ENCODE measurements around the gene GNAS-AS1.

The GNAS-AS1 gene

DNA sequence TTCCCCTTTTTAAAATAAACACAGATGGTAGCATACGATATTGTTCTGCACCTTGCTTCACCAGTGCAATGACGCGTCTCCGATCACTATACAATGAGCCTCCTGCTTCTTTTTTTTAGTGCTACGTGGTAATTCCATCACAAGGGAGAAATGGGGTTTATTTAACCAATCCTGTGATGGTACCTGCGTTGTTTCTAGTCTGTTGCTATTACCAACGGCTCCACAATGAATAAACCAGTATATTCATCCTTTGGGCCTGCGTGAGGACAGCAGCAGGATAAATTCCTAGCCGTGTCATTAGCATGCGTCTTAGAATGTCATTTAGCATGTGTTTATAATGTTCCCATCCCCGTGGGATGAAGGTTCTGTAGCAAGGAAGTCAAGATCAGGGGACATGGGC is 42.9 kb downstream of the GNAS-AS1 start:
- DNase-seq, result no peak

DNA sequence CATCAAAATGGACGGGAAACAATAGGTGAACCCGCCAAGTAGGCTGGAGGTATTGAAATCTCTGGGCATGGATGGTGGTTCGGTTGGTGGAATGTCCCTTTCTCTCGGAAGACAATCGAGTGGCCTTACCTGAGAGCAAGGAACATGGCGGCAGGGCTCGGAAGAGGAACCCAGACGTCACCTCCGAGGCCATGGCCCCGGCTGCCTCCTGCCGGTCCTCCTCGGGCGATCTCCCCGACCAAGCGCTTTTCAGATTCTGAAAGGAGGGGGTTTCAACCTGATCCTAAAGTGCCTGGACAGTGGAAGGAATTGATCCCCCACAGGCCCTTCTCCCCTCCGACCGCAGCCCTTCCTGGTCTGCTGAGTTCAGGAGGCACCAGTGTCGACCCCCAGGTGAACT is 47.2 kb downstream of the GNAS-AS1 start:
- DNase-seq, result no peak

DNA sequence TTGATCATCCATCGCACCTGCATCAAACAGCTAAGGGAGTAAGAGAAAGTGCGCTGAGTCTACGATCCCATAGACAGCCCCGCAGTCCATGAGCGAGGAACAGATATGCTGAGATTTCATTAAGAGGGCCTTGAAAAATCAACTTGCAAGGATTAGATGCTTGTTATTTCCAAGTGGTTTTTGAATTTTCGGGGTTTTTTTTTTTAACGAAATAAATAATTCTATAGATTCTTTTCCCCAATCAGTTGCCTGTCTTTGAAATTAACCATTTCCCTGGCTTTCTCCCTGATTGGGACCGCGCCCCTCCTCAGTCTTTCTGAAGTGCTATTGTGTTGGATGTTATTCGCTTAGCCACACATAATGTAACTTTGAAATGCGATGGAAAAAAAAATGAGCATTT is 48.6 kb downstream of the GNAS-AS1 start:
- no peak for DNase-seq

DNA sequence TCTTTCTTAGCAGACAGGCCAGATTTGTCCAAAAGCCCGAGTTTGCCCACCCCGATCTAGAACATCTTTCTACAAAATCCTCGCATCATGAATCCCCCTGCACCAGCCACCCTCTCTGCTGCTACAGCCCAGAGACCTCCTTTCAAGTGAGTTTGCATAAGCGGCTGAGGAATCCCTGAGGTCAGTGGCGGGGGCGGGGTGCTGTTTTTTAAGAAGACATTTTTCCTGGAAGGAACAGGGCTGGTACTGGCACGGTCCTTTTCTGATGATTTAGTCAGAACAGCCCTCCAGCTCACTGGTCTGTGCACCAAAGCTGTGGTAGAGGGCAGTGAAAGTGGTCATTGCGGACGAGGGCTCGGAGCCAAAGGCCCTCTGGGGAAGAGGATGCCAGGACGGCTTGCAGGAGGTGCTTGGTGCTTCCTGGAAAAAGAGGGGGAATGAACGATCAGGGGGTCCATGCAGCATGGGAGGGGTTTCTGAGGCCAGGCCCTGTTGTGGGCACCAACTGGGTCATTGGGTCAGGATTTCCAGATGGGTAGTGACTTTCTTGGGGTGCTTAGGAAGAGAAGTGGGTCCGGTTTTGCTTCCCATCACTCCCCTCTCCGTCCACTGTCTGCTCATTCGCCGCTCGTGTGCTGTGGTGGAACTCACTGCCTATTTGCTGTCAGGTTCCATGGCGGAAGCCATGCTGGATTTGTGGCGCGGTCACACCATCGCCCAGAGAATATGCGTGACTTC is 50.4 kb downstream of the GNAS-AS1 start:
- DNase-seq, result no peak

DNA sequence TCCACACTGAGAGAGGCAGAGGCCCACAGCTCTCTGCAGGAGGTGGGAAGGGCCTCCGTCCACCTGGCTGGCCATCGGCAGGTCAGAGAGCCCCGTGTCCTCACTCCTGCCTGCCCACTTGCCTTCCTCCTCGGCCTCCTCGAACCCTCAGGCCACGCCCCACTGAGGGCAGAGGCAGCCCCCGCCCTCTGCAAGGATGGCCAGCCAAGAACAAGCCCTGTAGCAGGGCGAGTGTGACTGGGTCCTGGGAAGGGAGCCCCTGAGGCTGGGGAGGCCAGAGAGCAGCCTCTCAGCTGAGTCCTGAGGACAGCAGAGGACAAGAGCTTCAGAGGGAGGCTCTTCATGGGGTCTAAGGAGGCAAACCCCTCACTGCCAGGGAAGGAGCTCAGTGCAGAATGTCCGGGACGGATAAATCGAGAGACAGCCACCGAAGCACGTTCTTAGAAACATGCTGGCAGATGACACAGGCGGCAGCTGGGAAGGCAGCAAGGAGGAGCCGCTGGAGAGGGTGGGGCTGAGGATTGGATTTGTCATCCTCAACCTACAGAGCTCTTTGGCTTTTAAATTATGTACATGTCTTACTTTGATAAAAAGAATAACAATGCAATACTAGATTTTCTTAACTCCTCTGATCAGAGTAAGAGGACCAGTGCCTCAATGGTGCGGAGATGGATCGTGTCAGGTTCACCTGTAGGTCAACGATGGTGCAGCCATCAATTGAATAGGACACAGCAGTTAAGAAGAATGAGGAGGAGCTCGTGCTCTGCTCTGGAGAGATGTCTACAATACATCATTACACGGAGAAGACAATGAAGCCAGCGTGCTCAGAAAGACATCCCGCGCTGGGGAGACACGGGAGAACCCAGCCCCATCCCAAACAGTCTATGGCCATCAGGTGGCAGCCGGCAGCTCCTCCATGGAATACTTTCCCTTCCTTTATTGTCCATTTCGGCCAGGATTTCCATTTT is 53.0 kb downstream of the GNAS-AS1 start:
- DNase-seq, result no peak

DNA sequence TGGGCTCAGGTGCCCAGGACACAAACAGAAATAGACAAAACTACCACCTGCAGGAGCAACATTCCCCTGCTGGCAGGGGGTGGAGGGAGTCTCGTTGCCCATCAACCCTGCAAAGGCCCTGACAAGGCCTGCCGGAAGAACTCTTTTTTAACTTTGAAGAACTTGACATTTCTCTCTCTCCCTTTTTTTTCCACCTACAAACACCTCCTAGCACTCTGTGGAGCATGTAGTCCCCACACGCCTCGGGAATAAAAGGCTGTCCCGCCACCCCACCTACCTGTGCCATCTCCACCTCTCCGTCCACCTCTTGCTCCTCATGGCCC is 54.8 kb downstream of the GNAS-AS1 start:
- no peak for DNase-seq

DNA sequence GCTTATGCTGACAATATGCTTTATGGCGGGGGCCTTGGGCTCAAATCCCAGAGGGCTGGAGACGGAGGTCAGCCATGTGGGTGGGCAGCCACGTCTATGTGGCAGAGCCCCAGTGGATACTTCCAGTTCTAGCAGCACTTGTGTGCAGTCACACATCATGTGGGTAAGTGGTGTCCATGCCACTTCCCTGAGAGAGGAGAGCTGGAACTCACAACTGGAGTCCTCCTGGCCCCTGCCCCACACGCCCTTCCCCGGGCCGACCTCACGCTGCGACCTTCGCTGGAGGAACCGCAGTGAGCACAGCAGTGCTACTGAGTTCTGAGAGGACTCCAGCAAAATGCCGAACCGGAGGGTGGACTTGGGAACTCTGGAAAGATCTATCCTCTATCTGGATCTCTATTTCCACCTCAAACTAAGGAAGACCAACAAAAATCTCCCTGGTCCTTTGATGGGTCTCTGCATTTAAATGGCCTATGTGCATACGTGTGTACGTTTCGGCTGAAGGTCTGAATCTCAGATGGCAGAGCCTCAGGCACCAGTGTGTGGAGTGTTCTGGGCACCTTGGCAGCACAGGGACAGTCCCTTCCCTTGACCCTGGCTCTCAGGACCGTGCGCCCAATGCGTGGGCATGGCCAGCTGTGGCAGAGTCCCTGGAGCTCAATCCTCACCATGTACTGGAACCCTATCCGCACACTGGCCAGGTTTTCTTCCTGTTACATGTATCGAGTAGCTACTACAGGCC is 55.4 kb downstream of the GNAS-AS1 start:
- DNase-seq, result no peak

DNA sequence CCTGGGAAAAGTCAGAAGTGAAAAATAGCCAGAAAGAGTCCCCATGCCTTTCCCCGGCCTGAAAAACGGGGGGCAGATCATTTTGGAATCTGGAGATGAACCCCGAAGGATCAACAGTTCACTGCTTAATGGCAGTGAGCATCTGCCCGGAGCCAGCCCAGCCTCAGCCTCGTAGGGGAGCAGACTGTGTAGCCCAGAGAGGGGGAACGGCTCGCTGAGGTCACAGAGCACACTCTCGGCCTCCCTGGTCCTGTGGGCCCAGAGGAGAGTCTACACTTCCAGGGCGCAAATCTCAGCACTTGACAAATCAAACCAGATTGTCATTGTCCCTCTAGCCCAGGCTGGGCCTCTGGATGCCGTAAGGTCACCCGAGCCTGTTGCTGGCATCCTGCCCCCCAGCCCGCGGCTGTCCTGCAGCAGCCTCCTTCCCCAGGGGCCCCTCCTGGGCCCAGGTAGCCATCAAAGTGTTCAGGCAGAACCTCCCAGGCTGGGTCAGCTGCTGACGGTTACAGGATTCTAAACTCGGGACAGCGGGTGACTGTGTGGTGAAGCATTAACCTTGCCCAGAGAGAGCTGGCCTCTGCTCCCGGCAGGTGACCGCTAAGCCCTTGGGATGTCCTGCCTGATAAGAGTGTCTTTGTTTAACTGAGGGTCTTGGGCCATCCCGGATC is 56.1 kb downstream of the GNAS-AS1 start:
- no peak for DNase-seq

DNA sequence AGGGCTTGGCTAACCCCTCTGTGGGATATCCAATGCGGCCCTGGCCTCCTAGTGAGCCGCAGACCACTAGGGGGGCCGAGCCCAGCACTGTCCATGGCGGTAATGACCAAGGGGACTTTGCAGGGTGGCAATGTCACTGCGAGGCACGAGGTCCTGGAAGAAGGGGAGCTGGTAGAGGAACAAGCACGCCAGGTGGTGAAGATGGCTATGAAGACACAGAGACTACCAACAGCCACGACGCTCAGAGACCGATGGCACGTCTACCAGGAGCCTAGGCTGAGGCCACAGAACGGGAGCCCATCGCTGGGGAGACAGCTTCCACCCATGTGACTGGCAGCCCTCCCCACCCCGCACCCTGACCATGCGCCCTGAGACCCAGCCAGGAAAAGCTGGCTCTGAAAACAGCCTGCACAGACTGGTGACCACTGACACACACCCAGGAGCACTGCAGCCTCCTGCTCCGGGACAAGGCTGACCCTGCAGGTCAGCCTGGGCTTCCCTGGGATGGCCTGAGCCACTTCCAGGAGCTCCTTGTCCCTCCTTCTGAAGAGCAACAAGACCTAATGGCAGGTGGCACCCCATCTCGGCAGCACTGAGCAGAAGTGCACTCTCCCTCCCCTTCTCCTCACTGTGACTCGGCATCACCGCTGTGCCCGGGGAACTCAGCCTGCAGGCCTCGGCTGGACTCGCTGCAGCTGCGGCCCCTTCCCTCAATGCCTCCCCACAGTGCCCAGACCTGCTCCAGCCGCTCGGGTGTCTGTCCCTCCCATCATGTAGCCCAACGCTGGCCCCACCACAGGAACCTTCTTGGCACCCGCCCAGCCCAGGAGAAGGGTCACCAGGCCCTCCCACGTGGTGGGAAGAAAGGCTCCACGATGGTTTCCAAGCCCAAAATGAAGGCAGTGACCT is 56.9 kb downstream of the GNAS-AS1 start:
- DNase-seq, result no peak

DNA sequence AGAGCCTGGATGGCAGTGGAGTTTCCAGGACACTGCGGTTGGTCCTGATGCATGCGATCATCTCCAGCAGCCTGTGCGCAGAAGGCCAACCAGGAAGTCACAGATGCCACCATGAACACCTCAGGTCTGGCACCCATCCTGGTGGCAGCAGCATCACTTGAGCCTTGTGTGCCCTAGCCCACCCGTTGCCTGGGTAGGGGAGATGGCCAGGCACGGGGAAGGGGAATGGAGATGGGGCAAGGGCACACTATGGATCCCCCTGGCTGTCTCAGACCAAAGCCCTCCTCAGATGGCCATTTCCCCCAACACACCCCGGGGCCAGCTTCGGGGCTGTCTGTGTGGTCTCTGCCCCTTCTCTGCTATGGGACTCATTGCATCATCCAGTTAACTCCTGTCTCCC is 58.3 kb downstream of the GNAS-AS1 start:
- no peak for DNase-seq

DNA sequence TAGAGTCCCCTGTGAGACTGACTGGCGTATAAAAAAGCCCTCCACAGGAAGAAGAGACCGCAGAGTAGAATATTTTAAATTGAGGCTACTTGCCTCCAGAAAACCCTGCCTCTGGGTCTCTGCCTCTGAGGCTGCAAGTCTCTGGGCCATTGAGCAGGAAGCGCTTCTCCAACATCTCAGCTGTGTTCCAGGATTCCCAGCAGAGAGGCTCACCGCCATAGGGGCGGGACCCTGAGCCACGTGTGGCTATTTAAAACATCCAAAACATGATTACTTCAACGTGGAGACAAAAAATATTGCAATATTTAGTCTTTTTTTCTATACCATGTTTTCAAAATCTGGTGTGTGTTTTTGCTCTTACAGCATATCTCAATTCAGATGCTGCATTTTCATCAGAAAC is 59.4 kb downstream of the GNAS-AS1 start:
- no peak for DNase-seq

DNA sequence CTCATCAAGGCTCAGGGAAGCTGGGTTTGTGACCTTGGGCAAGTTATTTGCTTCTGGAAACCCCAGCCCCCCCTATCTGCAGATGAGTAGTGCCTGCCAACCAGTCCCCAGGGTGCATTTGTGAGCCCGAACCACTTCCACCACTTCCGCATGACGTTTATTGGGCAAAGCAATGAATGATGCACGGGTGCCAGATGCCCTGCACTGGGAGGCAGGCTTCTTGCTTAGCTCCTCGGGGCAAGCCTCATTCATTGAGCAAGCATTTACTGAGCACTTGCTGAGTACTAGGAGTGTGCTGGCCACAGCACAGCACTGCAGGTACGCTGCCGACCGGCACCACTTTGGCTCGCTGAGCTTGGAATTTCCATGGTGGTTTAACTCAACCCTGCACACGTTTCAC is 60.2 kb downstream of the GNAS-AS1 start:
- DNase-seq, result no peak

DNA sequence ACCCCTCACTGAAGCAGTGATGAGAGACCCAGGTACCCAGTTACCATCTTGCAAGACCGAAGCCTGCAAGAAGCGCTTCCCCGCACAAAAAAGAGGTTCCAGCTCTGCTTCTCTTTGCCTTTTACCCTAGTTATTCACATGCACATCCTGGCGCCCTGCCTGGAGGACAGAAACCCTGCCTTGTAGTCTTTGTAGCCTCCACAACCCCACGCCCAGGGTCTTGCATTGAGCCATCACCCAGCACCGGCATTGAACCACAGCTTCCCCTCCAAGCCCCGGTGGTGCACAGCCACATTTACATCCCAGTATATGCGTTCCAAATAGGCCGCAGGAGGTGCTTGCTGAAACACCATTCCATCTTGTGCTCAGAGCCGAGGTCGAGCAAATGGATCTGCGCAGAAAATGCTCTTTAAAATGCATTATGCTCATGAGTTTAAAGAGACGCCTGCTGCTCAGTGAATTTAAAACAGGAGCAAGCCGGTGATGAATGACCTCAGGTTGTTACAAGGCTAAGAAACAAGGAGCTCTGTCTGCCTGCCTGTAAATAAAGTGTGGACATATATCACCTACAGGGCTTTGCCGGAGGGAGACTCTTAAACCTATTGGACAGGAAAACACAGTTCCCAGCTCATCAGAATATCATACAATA is 61.7 kb downstream of the GNAS-AS1 start:
- no peak for DNase-seq

DNA sequence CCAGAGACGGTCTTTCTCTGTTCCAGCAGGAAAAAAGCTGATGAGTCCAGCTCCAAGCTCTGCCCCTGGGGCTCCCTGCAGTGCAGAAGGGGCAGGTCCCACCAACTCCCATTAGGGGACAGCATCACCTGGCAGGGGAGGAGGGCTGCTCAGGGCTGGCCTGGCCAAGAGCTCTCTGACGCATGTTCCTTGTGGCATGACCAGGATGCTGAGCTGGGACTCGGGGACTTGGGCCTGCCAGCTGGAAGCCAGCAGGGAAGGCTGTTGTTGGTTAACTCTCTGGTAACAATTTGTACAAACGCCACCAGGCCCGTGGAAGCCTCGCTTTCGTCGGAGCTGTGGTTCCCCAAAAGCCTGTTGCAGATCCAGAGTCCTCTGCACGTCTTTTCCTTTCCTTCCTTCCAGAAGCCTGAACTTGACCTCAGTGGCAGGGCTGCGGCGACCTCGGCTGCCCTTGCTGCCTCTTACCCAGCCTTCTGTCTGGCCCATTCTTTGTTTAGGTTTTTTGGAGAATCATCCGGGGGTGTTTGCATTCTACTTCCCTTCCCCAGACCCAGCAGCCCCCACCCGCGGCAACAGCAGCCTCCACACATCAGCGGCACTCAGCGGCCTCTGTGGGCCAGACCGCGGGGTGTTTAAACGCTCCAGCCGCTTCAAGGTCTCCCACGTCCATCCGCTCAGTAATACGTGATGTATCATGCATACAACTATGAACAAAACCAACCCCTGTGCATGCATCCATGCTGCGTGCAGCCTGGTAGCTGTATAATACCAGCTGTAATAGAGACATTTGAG is 63.3 kb downstream of the GNAS-AS1 start:
- DNase-seq, result no peak

DNA sequence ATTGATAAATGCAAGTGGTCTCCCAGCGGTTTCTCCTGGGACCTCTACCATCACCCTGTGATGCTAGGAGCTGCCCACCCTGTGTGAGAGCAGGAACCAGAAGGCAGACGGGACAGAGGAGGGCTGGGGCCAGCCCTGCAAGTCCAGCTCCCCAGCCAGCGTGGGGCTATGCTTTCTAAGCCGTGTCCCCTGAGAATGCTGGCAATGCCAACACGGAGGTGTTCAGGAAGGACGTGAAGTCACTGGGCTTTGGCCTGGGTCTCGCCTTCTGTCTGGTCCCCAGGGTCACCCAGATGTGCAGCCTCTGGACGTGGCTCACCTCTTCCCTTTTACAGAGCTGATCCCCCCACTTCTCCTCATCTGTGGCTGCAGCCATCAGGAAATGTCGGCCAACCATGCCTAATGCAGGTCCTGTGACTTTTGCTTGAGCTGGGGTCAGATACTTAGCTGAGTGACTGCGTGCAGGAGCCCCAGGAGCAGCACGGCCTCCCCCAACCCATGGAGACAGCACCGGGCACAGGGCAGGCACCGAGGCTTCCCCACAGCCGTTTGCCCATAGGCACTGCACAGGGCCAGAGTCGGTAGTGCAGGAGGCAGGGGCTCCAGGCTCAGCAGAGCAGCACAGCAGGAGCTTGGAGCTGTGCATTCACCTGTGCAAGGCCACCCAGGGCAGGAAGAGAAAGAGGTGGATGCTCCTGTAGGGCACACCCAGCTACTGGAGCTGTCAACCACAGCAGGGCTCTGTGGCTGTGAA is 66.2 kb downstream of the GNAS-AS1 start:
- no peak for DNase-seq

DNA sequence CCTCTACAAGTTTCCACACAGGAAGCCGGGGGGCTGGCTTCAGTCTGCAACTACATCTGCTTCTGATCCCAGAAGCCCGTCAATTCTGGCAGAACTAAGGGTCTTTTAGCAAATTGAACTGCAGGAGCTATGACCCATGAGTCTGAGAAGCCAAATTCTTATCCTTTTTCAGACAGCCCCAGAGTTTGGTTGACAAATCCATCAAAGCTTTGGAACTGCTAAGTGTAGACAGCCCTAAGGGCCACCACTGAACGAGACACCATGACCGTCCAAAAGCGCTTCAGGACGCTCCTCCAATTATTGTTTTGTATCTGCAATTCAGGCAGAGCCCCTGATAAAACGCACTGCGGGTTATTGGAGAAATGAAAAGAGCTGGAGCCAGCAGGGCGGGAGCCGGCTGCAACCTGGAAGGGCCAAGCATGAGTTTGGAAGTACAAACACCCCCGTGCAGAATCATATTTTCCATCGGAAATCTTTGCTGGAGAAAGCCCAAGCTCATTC is 67.1 kb downstream of the GNAS-AS1 start:
- no peak for DNase-seq

DNA sequence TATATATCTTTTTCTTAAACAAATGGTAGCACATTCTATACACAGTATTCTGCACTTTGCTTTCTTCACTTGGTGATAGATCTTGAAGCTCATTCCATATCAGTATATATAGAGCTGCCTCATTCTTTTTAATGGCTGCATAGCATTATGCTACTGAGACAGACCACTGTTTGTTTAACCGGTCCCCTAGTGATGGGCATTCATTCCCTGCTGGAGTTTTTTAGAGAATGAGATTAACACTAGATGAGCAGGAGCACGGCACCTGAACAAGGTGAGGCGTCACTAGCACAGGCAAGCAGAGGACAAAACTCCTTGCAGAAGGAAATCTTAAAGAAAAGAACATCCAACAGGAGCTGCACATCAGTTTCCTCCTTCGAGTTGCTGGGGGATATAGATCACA is 69.6 kb downstream of the GNAS-AS1 start:
- DNase-seq, result no peak

DNA sequence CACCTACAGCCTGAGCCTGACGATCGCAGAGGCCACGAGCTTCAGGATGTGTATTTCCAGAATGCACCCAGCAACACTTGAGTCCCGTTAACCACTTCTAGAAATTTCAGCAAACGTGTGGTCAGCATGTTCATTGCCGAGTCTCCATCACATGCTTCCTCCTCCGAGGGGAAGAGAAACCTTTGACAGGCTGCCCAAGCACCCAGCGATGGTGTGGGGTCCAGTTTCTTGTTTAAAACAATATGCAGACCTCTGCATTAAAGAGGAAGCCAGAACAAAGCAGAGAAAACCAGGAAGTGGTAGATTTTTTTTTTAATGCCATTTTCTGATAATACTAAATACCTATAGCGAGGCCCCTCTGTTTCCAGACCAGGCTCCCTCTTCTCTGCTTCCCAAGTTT is 71.9 kb downstream of the GNAS-AS1 start:
- DNase-seq, result no peak

DNA sequence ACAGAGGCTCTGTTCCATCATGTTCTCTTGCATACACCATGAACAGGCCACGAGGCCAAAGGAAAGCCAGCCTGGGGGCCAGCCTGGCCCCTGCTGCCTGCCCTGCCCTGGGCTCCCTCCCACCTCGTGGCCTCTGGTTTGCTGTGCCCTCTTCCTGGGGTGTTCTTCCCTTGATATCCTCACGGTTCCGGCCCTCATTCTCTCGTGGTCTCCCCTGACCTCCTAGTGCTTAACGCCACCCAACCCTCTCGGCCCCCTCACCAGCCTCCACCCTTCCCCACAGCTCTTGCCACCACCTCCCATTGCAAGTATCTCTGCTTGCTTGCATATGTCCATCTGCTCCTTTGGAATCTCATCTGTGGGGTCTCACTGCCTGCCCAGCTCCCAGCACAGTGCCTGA is 73.0 kb downstream of the GNAS-AS1 start:
- DNase-seq, result no peak

DNA sequence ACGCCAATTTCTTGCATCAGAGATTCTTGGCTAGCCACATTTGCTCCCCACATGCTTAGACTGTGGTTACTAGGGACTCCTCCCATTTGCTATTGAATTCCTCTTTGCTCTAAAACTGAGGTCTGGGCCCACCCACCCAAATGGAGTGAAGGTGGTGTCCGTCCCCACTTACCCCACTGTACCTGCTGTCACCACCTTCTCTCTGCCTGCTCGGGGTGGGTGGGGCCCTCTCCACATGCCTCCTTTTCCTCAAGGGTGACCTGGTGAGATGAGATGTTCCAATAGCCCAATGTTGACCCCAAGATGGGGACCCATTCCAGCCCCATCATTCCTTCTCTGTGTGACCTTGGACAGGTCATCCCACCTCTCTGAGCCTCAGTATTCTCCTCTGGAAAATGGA is 74.6 kb downstream of the GNAS-AS1 start:
- DNase-seq, result no peak

Measured in stimulated activated CD8-positive, alpha-beta memory T cell treated with anti-CD3 and anti-CD28 coated beads, Interleukin-4, amount 100 ng/mL, for 48 hours (primary cell).